ENCODE measurements around the gene MGAT3.

GRCh38 chr22:39513791-39514190, 57.0 kb downstream of the MGAT3 start:
- TF ChIP-seq POLR2AphosphoS5 (IDR thresholded peaks at IDR 0.05; ENCODE audit: borderline replicate concordance, low read depth, low read length) (no peak), EZH2 (IDR thresholded peaks at IDR 0.05) (no peak)

All from SK-N-MC (cell line).